Ectodermal cell (in vitro differentiated cells): ENCODE measurements around the gene RASSF10.

Experiments
- H3K27ac ChIP-seq: 2 replicates; pipeline ENCODE4 v1.7.0; 2013; ENCODE audit warnings: mild to moderate bottlenecking, low read depth, low read length; ENCODE audit not compliant: insufficient read depth, poor library complexity, severe bottlenecking
- H3K27me3 ChIP-seq: 2 replicates; pipeline ENCODE4 v1.7.0; 2013; ENCODE audit warnings: mild to moderate bottlenecking, low read length; ENCODE audit not compliant: insufficient read depth, control insufficient read depth, poor library complexity, severe bottlenecking
- H3K36me3 ChIP-seq: one replicate; pipeline ENCODE4 v1.7.0; 2013; ENCODE audit warnings: low read length; ENCODE audit not compliant: control insufficient read depth, insufficient read depth
- H3K4me1 ChIP-seq: one replicate; pipeline ENCODE4 v1.7.0; 2013; ENCODE audit warnings: low read length; ENCODE audit not compliant: control insufficient read depth, insufficient read depth
- H3K4me3 ChIP-seq: 2 replicates; pipeline ENCODE4 v1.7.0; 2013; ENCODE audit warnings: low read depth, low read length, control low read depth; ENCODE audit not compliant: insufficient read depth
- H3K9me3 ChIP-seq: 2 replicates; pipeline ENCODE4 v1.7.0; 2013; ENCODE audit warnings: mild to moderate bottlenecking, low read length, moderate library complexity; ENCODE audit not compliant: control insufficient read depth
- WGBS, 2 experiments: methylation state at CpG; one replicate each; pipeline ENCODE4 v1.1.7; 2013; ENCODE audit warnings: missing lambda C conversion rate in 2 of 2; 5-methylcytosine and 5-hydroxymethylcytosine counted together

The RASSF10 gene

DNA sequence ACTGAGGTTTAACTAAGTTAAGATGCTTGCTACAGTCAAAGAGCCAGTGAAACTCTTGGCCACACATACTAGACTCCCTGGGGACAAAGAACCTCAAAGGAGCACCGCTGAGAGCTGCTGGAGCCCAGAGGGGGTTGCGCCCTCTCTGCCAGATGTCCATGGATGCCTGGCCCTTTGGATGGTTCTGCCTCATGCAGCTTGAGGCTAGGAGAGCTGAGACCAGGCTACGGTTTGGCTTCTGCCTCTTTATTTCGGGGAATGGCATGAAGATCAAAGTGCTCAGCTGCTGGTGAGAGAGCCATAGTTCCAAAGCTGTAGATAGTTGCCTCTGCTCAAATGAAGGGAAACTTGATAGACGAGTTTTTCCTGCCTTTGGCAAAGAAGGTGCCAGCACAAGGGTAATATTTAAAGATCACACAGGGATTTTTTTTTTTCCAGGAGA lies 43.0 kb downstream of the RASSF10 start:
- Histone ChIP-seq H3K4me3 (no peak overlapping the region), H3K27me3 (no peaks in the 10 kb centered on the region), H3K36me3 (no peaks in the 10 kb centered on the region), H3K27ac (no peak overlapping the region), H3K4me1 (no peaks in the 10 kb centered on the region), H3K9me3 (no peaks in the 10 kb centered on the region)
- WGBS, 2 experiments, result 71 to 76% methylated on average over 5 of the region's 5 CpGs

GRCh38 chr11:13053255-13053917 lies 44.3 kb downstream of the RASSF10 start:
- no peaks in the 10 kb centered on the region for H3K9me3 ChIP-seq
- no peaks in the 10 kb centered on the region for H3K4me1 ChIP-seq
- H3K4me3 ChIP-seq, result no peak overlapping the region
- no peak overlapping the region for H3K27ac ChIP-seq
- 86 to 88% methylated on average over 6 of the region's 6 CpGs for WGBS, 2 experiments
- H3K36me3 ChIP-seq, result no peaks in the 10 kb centered on the region
- H3K27me3 ChIP-seq, result no peaks in the 10 kb centered on the region

GRCh38 chr11:13054278-13054677 lies 45.2 kb downstream of the RASSF10 start:
- H3K27ac ChIP-seq, result no peak overlapping the region
- no peaks in the 10 kb centered on the region for H3K4me1 ChIP-seq
- H3K36me3 ChIP-seq, result no peaks in the 10 kb centered on the region
- H3K27me3 ChIP-seq, result no peaks in the 10 kb centered on the region
- no peak overlapping the region for H3K4me3 ChIP-seq
- WGBS, 2 experiments, result 93% methylated on average over 3 of the region's 3 CpGs
- no peaks in the 10 kb centered on the region for H3K9me3 ChIP-seq

- no peaks in the 10 kb centered on the region for H3K4me1 ChIP-seq
- no peaks in the 10 kb centered on the region for H3K36me3 ChIP-seq
- no peaks in the 10 kb centered on the region for H3K9me3 ChIP-seq
- WGBS, 2 experiments, result 92 to 96% methylated on average over 2 of the region's 2 CpGs
- H3K27ac ChIP-seq, result no peak overlapping the region
- H3K27me3 ChIP-seq, result no peaks in the 10 kb centered on the region
- H3K4me3 ChIP-seq, result no peak overlapping the region
Measured at GRCh38 chr11:13055200-13055599, 46.1 kb downstream of the RASSF10 start.

- Histone ChIP-seq H3K27ac (no peak overlapping the region), H3K9me3 (no peaks in the 10 kb centered on the region), H3K4me1 (no peaks in the 10 kb centered on the region), H3K36me3 (no peaks in the 10 kb centered on the region), H3K4me3 (no peak overlapping the region), H3K27me3 (no peaks in the 10 kb centered on the region)
- 95 to 96% methylated on average over 2 of the region's 3 CpGs for WGBS, 2 experiments
Measured at GRCh38 chr11:13061294-13061990, 52.3 kb downstream of the RASSF10 start.
